ENCODE data around the gene TYRP1.

DNA sequence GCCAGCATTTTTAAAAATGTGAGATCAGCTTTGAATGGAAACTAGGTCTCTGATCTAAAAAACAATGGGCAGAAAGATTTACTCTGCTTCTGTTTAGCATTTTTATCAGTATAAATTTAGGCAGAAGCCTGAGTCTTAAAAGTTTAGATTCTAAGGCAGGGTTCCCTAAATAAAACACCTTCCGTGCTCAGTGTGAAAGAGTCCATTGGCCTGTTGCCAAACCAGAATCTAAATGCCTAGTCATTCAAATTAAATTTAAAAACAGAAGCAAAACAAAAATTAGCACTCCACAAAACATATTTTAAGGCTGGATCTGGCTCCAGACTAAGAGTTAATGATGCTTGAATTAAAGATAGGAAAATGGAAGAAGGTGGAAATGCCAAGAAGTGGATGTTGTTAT lies 4.5 kb downstream of the TYRP1 start:
- TF ChIP-seq POLR2A (IDR thresholded peaks at IDR 0.05) (no peak), EP300 (IDR thresholded peaks at IDR 0.05) (no peak)
- TF ChIP-seq, protein P1, sequence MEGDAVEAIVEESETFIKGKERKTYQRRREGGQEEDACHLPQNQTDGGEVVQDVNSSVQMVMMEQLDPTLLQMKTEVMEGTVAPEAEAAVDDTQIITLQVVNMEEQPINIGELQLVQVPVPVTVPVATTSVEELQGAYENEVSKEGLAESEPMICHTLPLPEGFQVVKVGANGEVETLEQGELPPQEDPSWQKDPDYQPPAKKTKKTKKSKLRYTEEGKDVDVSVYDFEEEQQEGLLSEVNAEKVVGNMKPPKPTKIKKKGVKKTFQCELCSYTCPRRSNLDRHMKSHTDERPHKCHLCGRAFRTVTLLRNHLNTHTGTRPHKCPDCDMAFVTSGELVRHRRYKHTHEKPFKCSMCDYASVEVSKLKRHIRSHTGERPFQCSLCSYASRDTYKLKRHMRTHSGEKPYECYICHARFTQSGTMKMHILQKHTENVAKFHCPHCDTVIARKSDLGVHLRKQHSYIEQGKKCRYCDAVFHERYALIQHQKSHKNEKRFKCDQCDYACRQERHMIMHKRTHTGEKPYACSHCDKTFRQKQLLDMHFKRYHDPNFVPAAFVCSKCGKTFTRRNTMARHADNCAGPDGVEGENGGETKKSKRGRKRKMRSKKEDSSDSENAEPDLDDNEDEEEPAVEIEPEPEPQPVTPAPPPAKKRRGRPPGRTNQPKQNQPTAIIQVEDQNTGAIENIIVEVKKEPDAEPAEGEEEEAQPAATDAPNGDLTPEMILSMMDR (IDR thresholded peaks at IDR 0.05): no peak

Data from ovary (tissue), 3 donors.